DMS 273 (cell line): Measurements from ENCODE around the gene CLTB.
"Not testable (repeated sequence)": the region's sequence is repeated elsewhere in the genome, so short reads cannot be mapped to it uniquely, and the experiment has no call there.

Experiments
- DNase-seq: peaks from one replicate; lab custom pipeline; 2025; ENCODE audit not compliant: unreplicated experiment; lab: John Stamatoyannopoulos, UW

CLTB gene

GRCh38 chr5:176429972-176430371 lies 13.6 kb upstream of the CLTB start:
- DNase-seq = no peak

DNA sequence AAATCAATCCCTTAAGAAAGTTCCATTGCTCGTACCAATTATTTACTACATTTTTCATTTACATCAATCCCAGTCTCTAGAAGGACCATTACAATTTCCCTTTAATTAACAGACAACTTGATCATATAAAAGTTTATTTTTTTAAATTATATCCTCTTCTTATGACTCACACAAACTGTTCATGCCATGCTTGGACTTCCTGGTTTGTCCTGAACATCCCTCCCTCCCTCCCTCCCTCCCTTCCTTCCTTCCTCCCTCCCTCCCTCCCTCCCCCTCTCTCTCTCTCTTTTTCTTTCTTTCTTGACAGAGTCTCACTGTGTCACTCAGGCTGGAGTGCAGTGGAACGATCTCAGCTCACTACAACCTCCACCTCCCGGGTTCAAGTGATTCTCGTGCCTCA lies 11.6 kb upstream of the CLTB start:
- no peak for DNase-seq

DNA sequence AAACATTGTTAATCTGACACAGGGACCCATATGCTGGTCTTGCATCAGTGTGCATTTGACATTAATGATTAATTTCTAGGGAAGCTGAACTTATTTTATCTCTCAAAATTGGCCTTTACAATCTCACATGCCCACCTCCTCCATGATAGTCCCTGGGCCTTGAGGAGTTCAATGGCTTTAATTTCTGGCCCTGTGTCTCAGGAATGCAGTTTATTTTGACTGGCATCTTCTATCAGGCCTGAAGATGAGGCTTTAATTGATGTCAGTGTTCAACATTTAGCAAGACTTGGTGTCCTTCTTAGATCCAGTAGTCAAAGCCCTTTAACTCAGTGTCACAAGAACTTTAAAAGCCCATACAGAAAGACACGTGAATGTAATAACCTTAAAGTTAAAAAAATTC lies 10.5 kb upstream of the CLTB start:
- DNase-seq = no peak

DNA sequence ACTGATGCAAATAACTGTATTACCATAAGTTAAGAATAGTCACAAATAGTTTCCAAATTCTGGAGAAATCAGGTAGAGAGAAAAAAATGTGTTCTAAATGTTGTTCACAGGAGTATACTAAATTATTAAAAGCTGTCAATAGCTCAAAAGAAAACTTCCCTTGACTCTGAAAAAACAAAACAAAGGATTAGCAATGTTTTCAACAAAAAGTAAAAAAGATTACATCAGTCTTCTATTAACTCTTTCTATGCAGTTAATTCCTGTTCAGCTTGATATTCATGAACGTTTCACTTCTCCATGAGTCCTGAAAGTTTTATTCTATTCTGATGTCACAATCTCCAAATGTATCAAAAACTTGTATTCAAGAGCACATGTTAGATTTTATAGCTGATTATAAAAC lies 9.5 kb upstream of the CLTB start:
- no peak for DNase-seq

- no peak for DNase-seq
These were observed 8.8 kb upstream of the CLTB start for GRCh38 chr5:176425138-176425537.

DNA sequence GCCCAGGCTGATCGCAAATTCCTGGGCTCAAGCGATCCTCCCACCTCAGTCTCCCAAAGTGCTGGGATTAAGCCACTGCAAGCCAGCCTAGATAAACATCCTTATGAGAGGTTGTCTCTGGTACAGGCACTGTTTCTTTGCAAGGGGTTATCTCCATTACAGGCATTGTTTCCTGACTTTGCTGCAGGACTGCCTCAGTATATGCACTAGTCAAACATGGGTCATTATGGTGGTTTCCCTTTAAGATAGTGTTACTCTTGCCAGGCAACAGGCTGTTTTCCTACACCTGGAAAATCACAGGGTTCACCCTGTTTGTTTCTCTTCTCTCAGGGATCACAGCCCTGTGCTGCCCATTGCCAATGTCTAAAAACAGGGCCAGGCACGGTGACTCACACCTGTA lies 7.8 kb upstream of the CLTB start:
- no peak for DNase-seq

- DNase-seq = no peak
These were observed 4.7 kb upstream of the CLTB start for GRCh38 chr5:176420972-176421544.

- DNase-seq = no peak
These were observed 3.7 kb upstream of the CLTB start for GRCh38 chr5:176420086-176420485.

GRCh38 chr5:176418251-176418650 lies 1.9 kb upstream of the CLTB start:
- DNase-seq = no peak

DNA sequence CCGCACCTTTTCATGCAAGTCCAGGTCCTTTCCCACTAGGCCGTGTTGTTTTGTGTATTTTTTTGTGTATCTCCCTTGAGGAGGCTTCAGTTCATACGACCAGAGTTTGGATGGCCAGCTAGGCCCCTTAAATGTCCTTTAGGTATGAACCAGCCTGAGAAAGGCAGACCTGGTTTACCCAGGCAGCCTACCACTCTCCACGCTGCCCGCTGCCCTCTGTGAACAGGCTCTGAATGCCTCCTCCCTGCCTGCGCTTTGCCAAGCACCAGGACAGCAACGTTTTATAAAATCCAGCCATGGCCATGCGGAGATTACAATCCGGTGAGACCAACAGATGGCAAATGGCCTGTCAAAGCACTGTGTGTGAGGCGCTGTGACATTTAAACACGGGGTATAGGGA lies 626 bp upstream of the CLTB start:
- DNase-seq = no peak

GRCh38 chr5:176415240-176415951 lies 943 bp downstream of the CLTB start:
- DNase-seq = no peak

- DNase-seq = no peak
These were observed 1.6 kb downstream of the CLTB start for GRCh38 chr5:176414704-176415103.

DNA sequence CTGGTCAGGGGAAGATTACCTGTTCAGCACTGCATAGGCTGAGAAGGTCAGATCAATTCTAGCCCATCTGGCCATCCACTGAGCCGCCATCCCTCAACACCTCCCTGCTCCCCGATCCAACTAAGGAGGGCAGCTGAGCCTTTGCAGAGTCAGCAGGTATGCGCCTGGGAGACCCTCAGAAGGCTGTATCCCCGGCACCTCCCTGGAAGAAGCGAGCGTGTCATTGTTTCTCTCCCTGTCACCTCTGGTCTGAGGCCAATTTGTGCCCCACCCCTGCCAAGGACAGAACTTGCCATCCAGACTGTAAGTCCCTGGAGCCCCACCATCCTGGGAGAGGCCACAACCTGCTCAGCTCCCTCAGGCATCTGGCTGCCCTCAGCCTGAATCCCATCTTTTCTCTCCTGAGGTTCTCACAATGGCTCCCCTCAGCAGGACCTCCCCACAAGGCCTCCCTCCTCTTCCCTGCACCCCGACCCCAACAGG lies 2.6 kb downstream of the CLTB start:
- DNase-seq = no peak

DNA sequence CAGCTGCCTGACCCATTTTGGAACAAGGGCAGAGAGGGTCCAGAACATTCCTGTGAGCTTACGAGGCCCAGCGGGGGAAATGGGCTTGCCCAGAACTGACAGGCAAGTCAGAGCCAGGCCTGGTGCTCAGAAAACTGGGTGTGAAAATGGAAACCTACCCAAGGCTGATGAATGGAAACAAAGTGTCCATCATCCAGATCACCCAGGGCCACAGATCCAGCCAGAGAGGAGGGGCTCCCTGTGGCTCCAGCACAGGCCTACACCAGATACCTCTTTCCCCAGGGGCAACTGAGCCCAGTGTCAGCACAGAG lies 3.1 kb downstream of the CLTB start:
- DNase-seq = no peak

DNA sequence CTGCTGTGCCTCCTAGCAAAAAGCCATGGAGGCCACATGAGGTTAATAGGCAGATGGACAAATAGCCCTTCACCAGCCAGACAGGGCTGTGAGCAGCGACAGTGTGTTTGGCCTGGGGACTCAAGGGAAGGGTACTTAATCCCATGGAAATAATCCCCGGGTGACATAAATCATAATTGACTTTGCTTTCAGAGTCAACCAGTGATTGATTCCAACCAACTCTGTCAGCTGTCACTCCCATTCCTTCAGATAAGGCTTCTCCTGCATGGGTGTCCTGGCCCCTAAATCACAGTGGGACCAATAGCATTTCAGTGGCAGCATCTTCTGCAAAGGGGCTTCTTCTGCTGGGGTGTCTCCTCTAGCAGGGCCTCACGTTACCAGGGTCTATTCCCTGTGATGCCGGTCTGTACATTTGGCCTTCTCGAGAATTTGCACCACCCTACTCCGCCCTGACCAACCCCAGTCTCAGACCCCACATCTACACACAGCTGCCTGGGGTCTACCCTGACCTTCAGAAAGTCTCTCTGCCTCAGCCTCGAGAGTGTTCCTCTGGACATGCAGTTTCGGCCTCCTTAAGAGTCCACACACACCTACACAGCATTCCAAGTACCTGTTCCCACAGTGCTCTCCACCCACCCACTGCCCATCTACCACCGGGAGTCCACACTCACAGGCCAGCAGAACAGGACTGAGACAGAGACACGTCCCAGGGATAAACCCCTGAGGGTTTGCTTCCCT lies 3.7 kb downstream of the CLTB start:
- DNase-seq = no peak

DNA sequence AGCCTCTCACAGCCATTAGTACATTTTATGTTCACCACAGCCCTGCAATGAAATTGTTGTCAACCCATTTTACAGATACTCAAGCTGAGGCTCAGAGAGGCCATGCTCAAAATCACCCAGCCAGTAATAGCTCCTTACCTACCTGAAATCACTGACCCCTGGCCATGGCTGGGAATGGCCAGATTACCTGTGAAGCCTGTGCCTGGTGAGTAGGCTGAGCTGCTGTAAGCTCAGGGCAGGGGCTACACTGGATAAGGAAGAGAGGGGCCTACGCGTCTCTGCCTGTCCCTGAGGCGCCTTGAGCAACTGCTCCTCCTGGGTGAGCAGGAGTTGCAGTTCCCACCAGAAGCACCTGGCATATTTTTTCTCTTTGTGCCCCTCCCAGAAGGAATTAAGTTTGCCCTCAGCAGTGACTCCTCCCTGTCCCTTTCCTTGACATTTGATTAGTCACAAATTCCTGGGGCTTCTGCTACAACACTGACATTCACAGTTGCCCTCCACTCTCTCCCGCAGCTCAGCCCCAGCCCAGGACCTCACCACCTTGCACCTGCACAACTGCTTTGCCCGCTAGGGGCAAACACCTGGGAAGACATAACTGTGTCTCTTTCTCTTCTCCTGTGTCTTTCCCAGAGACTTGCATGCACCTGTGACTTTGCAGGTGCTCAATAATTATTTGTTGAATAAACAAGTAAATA lies 5.7 kb downstream of the CLTB start:
- no peak for DNase-seq

DNA sequence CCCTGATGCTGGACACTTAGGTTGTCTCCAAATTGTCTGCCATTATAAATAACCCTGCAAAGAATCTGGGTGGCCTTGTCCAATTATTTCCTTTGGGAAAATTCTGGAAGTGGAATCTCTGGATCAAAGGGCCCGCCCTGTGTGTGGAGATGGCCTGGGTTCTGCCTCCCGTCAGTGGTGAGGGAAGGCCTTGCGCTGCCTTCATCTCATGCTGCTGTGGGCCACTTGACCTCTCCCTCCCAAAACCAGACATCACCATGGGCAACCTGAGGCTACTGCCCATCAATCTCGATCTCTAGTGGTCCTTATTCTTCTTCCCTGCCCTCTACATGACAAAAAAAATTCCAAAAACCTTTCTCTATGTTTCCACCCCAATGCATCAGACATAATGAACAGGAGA lies 6.6 kb downstream of the CLTB start:
- DNase-seq = no peak

GRCh38 chr5:176408590-176408989 lies 7.7 kb downstream of the CLTB start:
- no peak for DNase-seq

DNA sequence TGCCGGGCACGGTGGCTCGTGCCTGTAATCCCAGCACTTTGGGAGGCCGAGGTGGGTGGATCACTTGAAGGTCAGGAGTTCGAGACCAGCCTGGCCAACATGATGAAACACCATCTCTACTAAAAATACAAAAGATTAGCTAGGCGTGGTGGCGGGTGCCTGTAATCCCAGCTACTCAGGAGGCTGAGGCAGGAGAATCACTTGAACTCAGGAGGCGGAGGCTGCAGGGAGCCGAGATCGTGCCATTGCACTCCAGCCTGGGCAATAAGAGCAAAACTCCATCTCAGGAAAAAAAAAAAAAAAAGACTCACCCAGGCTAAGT lies 8.1 kb downstream of the CLTB start:
- not testable (repeated sequence) for DNase-seq

DNA sequence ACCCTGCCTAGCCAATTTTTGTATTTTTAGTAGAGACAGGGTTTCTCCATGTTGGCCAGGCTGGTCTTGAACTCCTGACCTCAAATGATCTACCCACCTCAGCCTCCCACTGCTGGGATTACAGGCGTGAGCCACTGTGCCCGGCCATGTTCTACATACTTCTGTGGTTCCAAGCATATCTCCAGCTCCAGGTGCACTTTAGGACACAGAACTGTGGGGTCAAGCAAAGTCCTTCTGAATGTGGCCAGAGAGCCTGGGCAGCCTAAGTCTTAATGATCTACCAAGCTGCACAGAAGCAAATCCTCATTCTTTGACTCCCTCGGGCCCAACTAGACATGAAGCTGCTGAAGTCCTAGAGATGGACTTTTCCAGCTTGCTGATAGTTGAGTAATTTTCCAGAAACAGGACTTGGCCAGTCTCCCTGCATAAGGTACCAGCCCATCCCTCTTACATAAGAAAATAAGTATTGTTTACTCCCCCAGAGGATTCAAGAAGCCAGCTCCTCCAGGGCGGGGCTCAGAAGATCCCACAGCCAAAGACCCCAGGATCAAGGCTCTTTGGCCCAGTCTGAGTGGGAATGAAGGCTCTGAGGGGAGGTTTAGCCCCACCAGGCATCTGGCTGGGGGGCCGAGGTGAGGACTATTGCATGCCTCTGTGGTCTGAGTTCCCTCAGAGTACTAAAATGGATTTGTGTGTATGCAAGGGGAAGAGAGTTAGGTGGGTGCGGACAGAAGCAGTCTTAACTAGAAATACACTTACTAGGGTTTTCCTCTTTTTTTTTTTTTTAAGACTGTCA lies 8.7 kb downstream of the CLTB start:
- no peak for DNase-seq

DNA sequence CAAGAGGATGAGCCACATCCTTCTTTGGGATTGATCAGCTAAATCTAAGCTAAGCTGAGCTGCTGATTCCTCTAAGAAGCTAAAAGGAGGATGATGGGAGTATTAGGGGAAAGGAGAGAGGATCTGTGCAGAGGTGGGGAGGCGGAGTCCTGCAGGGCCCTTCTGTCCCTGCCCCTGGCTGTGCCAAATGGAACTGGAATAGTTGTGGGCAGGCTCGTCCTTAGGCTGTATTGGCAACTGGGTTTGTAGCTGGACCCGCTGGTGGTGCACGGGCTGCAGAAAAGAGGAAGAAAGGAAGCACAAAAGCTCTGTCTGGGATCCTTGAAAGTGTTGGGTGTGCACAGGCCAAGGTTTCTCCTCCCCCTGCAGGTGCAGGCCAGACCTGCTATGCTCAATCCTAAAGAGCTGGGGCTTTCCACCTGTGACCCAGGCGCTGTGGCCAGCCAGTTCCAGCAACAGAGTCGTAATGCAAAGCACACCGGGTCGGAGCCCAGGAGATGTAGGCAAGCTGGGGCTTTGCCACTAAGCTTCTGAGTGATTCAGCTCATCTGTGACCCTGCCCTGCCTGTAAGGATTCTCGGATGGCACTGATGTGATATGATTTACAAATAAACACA lies 9.8 kb downstream of the CLTB start:
- DNase-seq = no peak
